PC-3 (cell line): ENCODE results near the gene DMKN.

Experiments used
- CTCF ChIP-seq: fragments of 300-600 bp; sonication (generic); conservative IDR thresholded peaks from 2 replicates; pipeline ENCODE4 v1.5.1; 2017; ENCODE audit warnings: antibody characterized with exemption, low read depth, mild to moderate bottlenecking, low read length
- EZH2 ChIP-seq: fragments of 300-600 bp; sonication (generic); IDR thresholded peaks from one replicate; pipeline ENCODE4 v1.6.1; 2017; ENCODE audit warnings: antibody characterized with exemption, mild to moderate bottlenecking, low read length; ENCODE audit not compliant: unreplicated experiment

- no peak for TF ChIP-seq CTCF
- TF ChIP-seq EZH2: no peak
These were observed 61.9 kb downstream of the DMKN start for GRCh38 chr19:35451338-35452096.
